ENCODE results near the gene OR4C11.

Gene OR4C11, protein sequence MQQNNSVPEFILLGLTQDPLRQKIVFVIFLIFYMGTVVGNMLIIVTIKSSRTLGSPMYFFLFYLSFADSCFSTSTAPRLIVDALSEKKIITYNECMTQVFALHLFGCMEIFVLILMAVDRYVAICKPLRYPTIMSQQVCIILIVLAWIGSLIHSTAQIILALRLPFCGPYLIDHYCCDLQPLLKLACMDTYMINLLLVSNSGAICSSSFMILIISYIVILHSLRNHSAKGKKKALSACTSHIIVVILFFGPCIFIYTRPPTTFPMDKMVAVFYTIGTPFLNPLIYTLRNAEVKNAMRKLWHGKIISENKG

DNA sequence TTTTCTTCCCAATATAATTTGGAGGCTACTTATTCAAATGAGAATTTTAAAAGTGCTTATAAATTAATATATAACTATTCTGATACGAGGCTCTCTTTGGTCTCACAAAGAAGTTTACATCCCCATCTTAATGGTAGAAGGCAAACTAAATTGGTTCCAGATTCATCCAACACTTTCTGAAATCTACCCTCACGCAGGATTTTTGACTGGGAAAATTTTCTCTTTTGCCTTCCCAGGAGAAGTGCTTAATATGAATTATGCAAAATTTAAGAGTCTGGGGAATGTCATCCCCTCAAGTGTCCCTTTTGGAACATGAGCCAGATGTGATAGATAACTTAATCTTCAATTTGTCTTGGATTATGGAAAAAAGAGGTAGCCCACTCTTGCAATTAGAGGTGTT lies at the start of gene OR4C11:
Gene OR4C11 (minus strand): TSS at position 101 of the 400 bp plus-strand sequence. CDS start 3,272 bp downstream, outside the sequence.
- H3K9me3 ChIP-seq (ENCODE audit: control insufficient read depth, low read depth, low read length), result peaks cover 31% of the 10 kb centered on the region
- no peak within 1 kb of the TSS for H3K4me3 ChIP-seq (ENCODE audit: low read length)
- no peaks in the 10 kb centered on the region for H3K36me3 ChIP-seq (ENCODE audit: control insufficient read depth, low read depth, low read length)

DNA sequence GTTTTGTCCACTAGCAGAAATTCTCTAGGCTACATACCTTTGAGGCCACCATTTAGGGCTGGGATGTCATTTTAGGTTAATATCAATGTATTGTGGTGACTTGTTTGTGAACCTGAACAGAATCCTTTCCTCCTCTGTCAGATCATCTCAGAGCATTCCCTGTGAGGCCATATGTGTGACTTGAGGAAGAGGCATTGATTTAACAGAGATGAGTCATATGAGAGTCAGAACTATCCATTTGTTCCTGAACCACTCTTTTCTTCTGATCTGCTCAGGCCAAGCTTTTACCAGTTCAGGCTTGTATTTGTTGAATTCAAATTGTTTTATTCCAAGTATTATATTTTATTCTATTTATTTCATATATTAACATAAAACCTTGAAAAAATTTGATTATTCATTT lies 47.7 kb upstream of the OR4C11 start:
- Histone ChIP-seq H3K36me3 (ENCODE audit: control insufficient read depth, low read depth, low read length) (no peaks in the 10 kb centered on the region), H3K27ac (ENCODE audit: low read length) (no peak overlapping the region), H3K4me1 (ENCODE audit: control insufficient read depth, low read depth, low read length) (no peaks in the 10 kb centered on the region), H3K27me3 (ENCODE audit: control insufficient read depth, insufficient read depth, low read length) (no peaks in the 10 kb centered on the region), H3K9ac (ENCODE audit: low read length) (no peak overlapping the region), H3K9me3 (ENCODE audit: control insufficient read depth, low read depth, low read length) (peaks cover 50% of the 10 kb centered on the region), H3K4me3 (ENCODE audit: low read length) (no peak overlapping the region)

More for the DNA sequence above, at the start of gene OR4C11:
- Histone ChIP-seq H3K4me1 (ENCODE audit: control insufficient read depth, low read depth, low read length) (no peaks in the 10 kb centered on the region), H3K9ac (ENCODE audit: low read length) (no peak within 1 kb of the TSS), H3K27me3 (ENCODE audit: control insufficient read depth, insufficient read depth, low read length) (no peaks in the 10 kb centered on the region), H3K27ac (ENCODE audit: low read length) (no peak within 1 kb of the TSS)

DNA sequence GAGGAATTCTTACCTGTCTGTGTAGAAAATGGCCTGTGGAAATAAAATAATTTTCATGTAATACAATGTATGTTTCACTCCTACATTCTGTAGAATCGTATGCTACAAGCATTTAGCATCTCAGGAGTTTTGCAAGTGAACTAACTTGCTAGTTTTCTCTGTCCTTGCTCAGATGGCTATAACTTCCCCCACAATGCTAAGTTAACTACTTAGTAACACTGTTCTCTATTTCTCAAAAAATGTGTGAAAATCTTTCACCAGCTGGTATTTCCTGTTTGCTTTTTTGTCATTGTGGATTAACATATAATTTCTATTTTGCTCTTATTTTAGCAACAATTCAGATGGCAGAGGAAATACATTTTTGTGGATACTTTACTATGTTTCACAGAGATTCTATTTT lies 45.1 kb upstream of the OR4C11 start:
- peaks cover 42% of the 10 kb centered on the region for H3K9me3 ChIP-seq (ENCODE audit: control insufficient read depth, low read depth, low read length)
- no peak overlapping the region for H3K9ac ChIP-seq (ENCODE audit: low read length)
- H3K27me3 ChIP-seq (ENCODE audit: control insufficient read depth, insufficient read depth, low read length), result no peaks in the 10 kb centered on the region
- no peaks in the 10 kb centered on the region for H3K36me3 ChIP-seq (ENCODE audit: control insufficient read depth, low read depth, low read length)
- H3K27ac ChIP-seq (ENCODE audit: low read length), result no peak overlapping the region
- H3K4me1 ChIP-seq (ENCODE audit: control insufficient read depth, low read depth, low read length), result no peaks in the 10 kb centered on the region
- H3K4me3 ChIP-seq (ENCODE audit: low read length), result no peak overlapping the region

DNA sequence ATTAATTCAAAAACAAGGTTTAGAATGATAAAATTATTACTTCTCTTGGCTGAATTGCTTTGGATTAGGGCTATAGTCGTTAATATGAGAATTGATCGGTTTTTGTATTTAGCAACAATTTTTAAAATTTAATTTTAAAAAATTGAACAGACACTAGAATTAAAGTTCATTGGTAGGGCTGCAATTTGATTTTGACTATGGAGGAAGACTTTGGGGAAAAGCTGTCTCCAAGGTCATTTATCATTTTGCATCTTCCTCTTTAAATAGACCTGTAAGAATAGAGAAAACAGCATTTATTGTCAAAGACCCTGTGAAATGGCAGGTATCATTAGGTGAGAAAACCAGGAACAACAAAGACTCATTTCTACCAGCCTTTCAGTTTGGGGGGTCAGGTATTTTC lies 40.6 kb upstream of the OR4C11 start, which contains the start of gene OR4S2:
Gene OR4S2 (plus strand): TSS at position 301 of the 400 bp plus-strand sequence. CDS start 2,577 bp downstream, outside the sequence.
- no peaks in the 10 kb centered on the region for H3K36me3 ChIP-seq (ENCODE audit: control insufficient read depth, low read depth, low read length)
- no peak within 1 kb of the TSS for H3K9ac ChIP-seq (ENCODE audit: low read length)
- peaks cover 30% of the 10 kb centered on the region for H3K9me3 ChIP-seq (ENCODE audit: control insufficient read depth, low read depth, low read length)
- H3K4me1 ChIP-seq (ENCODE audit: control insufficient read depth, low read depth, low read length), result no peaks in the 10 kb centered on the region
- no peaks in the 10 kb centered on the region for H3K27me3 ChIP-seq (ENCODE audit: control insufficient read depth, insufficient read depth, low read length)
- H3K27ac ChIP-seq (ENCODE audit: low read length), result no peak within 1 kb of the TSS
- H3K4me3 ChIP-seq (ENCODE audit: low read length), result no peak within 1 kb of the TSS

- Histone ChIP-seq H3K9me3 (ENCODE audit: control insufficient read depth, low read depth, low read length) (peaks cover 32% of the 10 kb centered on the region), H3K27ac (ENCODE audit: low read length) (no peak within 1 kb of the TSS), H3K27me3 (ENCODE audit: control insufficient read depth, insufficient read depth, low read length) (no peaks in the 10 kb centered on the region)
Observed at GRCh38 chr11:55634813-55635212, 27.4 kb upstream of the OR4C11 start, which contains the start of gene OR4P4. TSS of gene OR4P4 (plus strand) at chr11:55635113.

DNA sequence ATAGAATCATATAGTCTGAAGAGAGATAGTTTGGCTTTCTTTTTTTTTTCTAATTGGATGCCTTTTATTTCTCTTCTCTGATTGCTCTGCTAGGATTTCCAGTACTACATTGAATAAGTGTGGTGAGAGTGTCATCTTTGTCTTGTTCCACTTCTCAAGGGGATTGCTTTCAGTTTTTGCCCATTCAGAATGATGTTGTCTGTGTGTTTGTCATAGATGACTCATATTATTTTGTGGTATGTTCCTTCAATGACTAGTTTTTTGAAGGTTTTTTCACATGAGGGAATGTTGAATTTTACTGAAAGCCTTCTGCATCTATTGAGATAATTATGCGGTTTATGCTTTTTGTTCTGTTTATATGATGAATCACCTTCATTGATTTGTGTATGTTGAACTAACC lies 17.1 kb upstream of the OR4C11 start:
- Histone ChIP-seq H3K27me3 (ENCODE audit: control insufficient read depth, insufficient read depth, low read length) (no peaks in the 10 kb centered on the region), H3K9me3 (ENCODE audit: control insufficient read depth, low read depth, low read length) (peaks cover 8% of the 10 kb centered on the region), H3K9ac (ENCODE audit: low read length) (no peak overlapping the region), H3K4me1 (ENCODE audit: control insufficient read depth, low read depth, low read length) (no peaks in the 10 kb centered on the region), H3K36me3 (ENCODE audit: control insufficient read depth, low read depth, low read length) (no peaks in the 10 kb centered on the region), H3K27ac (ENCODE audit: low read length) (no peak overlapping the region), H3K4me3 (ENCODE audit: low read length) (no peak overlapping the region)

More at GRCh38 chr11:55634813-55635212, 27.4 kb upstream of the OR4C11 start, which contains the start of gene OR4P4:
- Histone ChIP-seq H3K4me3 (ENCODE audit: low read length) (no peak within 1 kb of the TSS), H3K4me1 (ENCODE audit: control insufficient read depth, low read depth, low read length) (no peaks in the 10 kb centered on the region), H3K36me3 (ENCODE audit: control insufficient read depth, low read depth, low read length) (no peaks in the 10 kb centered on the region), H3K9ac (ENCODE audit: low read length) (no peak within 1 kb of the TSS)

GRCh38 chr11:55572548-55572947 lies 34.9 kb downstream of the OR4C11 start:
- no peaks in the 10 kb centered on the region for H3K27me3 ChIP-seq (ENCODE audit: control insufficient read depth, insufficient read depth, low read length)
- no peak overlapping the region for H3K27ac ChIP-seq (ENCODE audit: low read length)
- H3K36me3 ChIP-seq (ENCODE audit: control insufficient read depth, low read depth, low read length), result no peaks in the 10 kb centered on the region
- H3K9me3 ChIP-seq (ENCODE audit: control insufficient read depth, low read depth, low read length), result peaks cover 66% of the 10 kb centered on the region
- H3K4me1 ChIP-seq (ENCODE audit: control insufficient read depth, low read depth, low read length), result no peaks in the 10 kb centered on the region
- no peak overlapping the region for H3K4me3 ChIP-seq (ENCODE audit: low read length)
- no peak overlapping the region for H3K9ac ChIP-seq (ENCODE audit: low read length)

GRCh38 chr11:55571828-55572227 lies 35.6 kb downstream of the OR4C11 start, which contains the start of gene OR4C16:
TSS of gene OR4C16 (plus strand) at chr11:55572128. CDS start at chr11:55572128, 0 bp downstream.
- Histone ChIP-seq H3K9ac (ENCODE audit: low read length) (no peak within 1 kb of the TSS), H3K27me3 (ENCODE audit: control insufficient read depth, insufficient read depth, low read length) (no peaks in the 10 kb centered on the region), H3K4me3 (ENCODE audit: low read length) (no peak within 1 kb of the TSS), H3K4me1 (ENCODE audit: control insufficient read depth, low read depth, low read length) (no peaks in the 10 kb centered on the region), H3K27ac (ENCODE audit: low read length) (no peak within 1 kb of the TSS), H3K9me3 (ENCODE audit: control insufficient read depth, low read depth, low read length) (peaks cover 60% of the 10 kb centered on the region), H3K36me3 (ENCODE audit: control insufficient read depth, low read depth, low read length) (no peaks in the 10 kb centered on the region)

- H3K36me3 ChIP-seq (ENCODE audit: control insufficient read depth, low read depth, low read length), result no peaks in the 10 kb centered on the region
- no peaks in the 10 kb centered on the region for H3K4me1 ChIP-seq (ENCODE audit: control insufficient read depth, low read depth, low read length)
- no peak within 1 kb of the TSS for H3K9ac ChIP-seq (ENCODE audit: low read length)
- peaks cover 71% of the 10 kb centered on the region for H3K9me3 ChIP-seq (ENCODE audit: control insufficient read depth, low read depth, low read length)
- H3K27me3 ChIP-seq (ENCODE audit: control insufficient read depth, insufficient read depth, low read length), result no peaks in the 10 kb centered on the region
- H3K27ac ChIP-seq (ENCODE audit: low read length), result no peak within 1 kb of the TSS
- no peak within 1 kb of the TSS for H3K4me3 ChIP-seq (ENCODE audit: low read length)
Observed at GRCh38 chr11:55554169-55554568, 53.3 kb downstream of the OR4C11 start, which contains the start of gene OR4C15. TSS of gene OR4C15 (plus strand) at chr11:55554469. CDS start at chr11:55554469, 0 bp downstream.

Measured in iPS-18a (cell line).